Right atrium auricular region (tissue), 2 donors: ENCODE results near the gene TBCD. TPM values are rescaled to one million over a fixed set of nuclear protein-coding genes. Genes with fewer than 3 reads are reported as not detected.

ENCODE experiments used
- DNase-seq: peaks from one replicate; pipeline ENCODE4 v3.0.0-alpha.2; 2019; ENCODE audit warnings: low spot score
- H3K27ac ChIP-seq, 2 donors: fragments of 200-600 bp; sonication (generic); 1 replicate in 1 of 2; 2 replicates in 1 of 2; pipeline ENCODE4 v1.5.1; 2016 to 2019
- H3K27me3 ChIP-seq, 2 donors: fragments of 200-600 bp; sonication (generic); one replicate each; pipeline versions ENCODE4 v1.5.1 to v1.6.0; 2017 to 2019
- H3K36me3 ChIP-seq: fragments of 200-600 bp; sonication (generic); one replicate; pipeline ENCODE4 v1.5.1; 2016
- H3K4me1 ChIP-seq, 2 donors: fragments of 200-600 bp; sonication (generic); one replicate each; pipeline versions ENCODE4 v1.5.1 to v1.6.0; 2017 to 2019
- H3K4me3 ChIP-seq, 2 donors: fragments of 200-600 bp; sonication (generic); 1 replicate in 1 of 2; 2 replicates in 1 of 2; pipeline ENCODE4 v1.5.1; 2017 to 2019; ENCODE audit warnings: mild to moderate bottlenecking in 1 of 2, moderate library complexity in 1 of 2
- H3K9me3 ChIP-seq, 2 donors: fragments of 200-600 bp; sonication (generic); one replicate each; pipeline ENCODE4 v1.5.1; 2019
- CTCF ChIP-seq, 2 donors: fragments of 200-600 bp; sonication (generic); IDR thresholded peaks; one replicate each; pipeline ENCODE4 v1.5.1; 2019; ENCODE audit warnings: antibody characterized with exemption in 2 of 2
- total RNA-seq, 2 donors: library from RNA; depleted of rRNA; stranded (reverse); fragments of >200 nt; gene quantifications; one replicate each; pipeline ENCODE4 v1.1.0, GENCODE V29; 2016

The TBCD gene
- total RNA-seq, 2 donors from 2014 or later = 19.4 to 29.6 TPM

GRCh38 chr17:82802075-82802780, 50.4 kb downstream of the TBCD start:
- H3K27ac ChIP-seq = peak overlapping the region in 1 of 2 donors; percentile 31
- no peaks in the 10 kb centered on the region for H3K9me3 ChIP-seq
- no peak overlapping the region for H3K4me3 ChIP-seq
- H3K36me3 ChIP-seq = no peaks in the 10 kb centered on the region
- no peak for DNase-seq
- H3K4me1 ChIP-seq = peaks cover 0 to 31% of the 10 kb centered on the region in 2 donors
- no peaks in the 10 kb centered on the region for H3K27me3 ChIP-seq
- no peak for TF ChIP-seq CTCF (IDR thresholded peaks at IDR 0.05)

GRCh38 chr17:82803185-82803584, 51.3 kb downstream of the TBCD start:
- Histone ChIP-seq H3K4me3 (no peak overlapping the region), H3K9me3 (no peaks in the 10 kb centered on the region), H3K27ac (no peak overlapping the region), H3K36me3 (no peaks in the 10 kb centered on the region), H3K4me1 (peaks cover 0 to 31% of the 10 kb centered on the region in 2 donors), H3K27me3 (no peaks in the 10 kb centered on the region)
- no peak for DNase-seq
- TF ChIP-seq CTCF (IDR thresholded peaks at IDR 0.05) = no peak

GRCh38 chr17:82803606-82804005, 51.7 kb downstream of the TBCD start:
- peaks cover 0 to 31% of the 10 kb centered on the region in 2 donors for H3K4me1 ChIP-seq
- no peak for TF ChIP-seq CTCF (IDR thresholded peaks at IDR 0.05)
- H3K27ac ChIP-seq = no peak overlapping the region
- no peaks in the 10 kb centered on the region for H3K27me3 ChIP-seq
- no peaks in the 10 kb centered on the region for H3K36me3 ChIP-seq
- no peak overlapping the region for H3K4me3 ChIP-seq
- no peaks in the 10 kb centered on the region for H3K9me3 ChIP-seq
- no peak for DNase-seq

GRCh38 chr17:82804442-82805191, 52.8 kb downstream of the TBCD start:
- H3K36me3 ChIP-seq = no peaks in the 10 kb centered on the region
- H3K27me3 ChIP-seq = no peaks in the 10 kb centered on the region
- no peak for TF ChIP-seq CTCF (IDR thresholded peaks at IDR 0.05)
- no peaks in the 10 kb centered on the region for H3K9me3 ChIP-seq
- DNase-seq = peak; percentile 89
- no peak overlapping the region for H3K4me3 ChIP-seq
- peak overlapping the region; percentile 61 to 64 for H3K27ac ChIP-seq
- H3K4me1 ChIP-seq = peaks cover 0 to 31% of the 10 kb centered on the region in 2 donors

GRCh38 chr17:82805254-82805653, 53.4 kb downstream of the TBCD start:
- Histone ChIP-seq H3K36me3 (no peaks in the 10 kb centered on the region), H3K27me3 (no peaks in the 10 kb centered on the region), H3K9me3 (no peaks in the 10 kb centered on the region), H3K27ac (peak overlapping the region; percentile 41 to 64), H3K4me1 (peaks cover 0 to 31% of the 10 kb centered on the region in 2 donors), H3K4me3 (no peak overlapping the region)
- DNase-seq = no peak
- TF ChIP-seq CTCF (IDR thresholded peaks at IDR 0.05) = no peak
